Esophagus (tissue), 2 donors: ENCODE data around the gene NUDT14. TPM values are rescaled to one million over a fixed set of nuclear protein-coding genes. Genes with fewer than 3 reads are reported as not detected.

Experiments
- H3K27ac ChIP-seq, 2 donors: one replicate each; pipeline ENCODE4 v1.5.1; 2013; ENCODE audit warnings: low read depth in 2 of 2, mild to moderate bottlenecking in 2 of 2, inconsistent platforms in 1 of 2, low read length in 1 of 2, moderate library complexity in 1 of 2
- H3K27me3 ChIP-seq, 2 donors: one replicate each; pipeline ENCODE4 v1.6.1; 2013; ENCODE audit warnings: low read length in 2 of 2, control low read depth in 1 of 2, mild to moderate bottlenecking in 1 of 2; ENCODE audit not compliant: insufficient read depth in 2 of 2, control insufficient read depth in 1 of 2
- H3K36me3 ChIP-seq, 2 donors: one replicate each; pipeline ENCODE4 v1.6.1; 2013; ENCODE audit warnings: low read length in 1 of 2; ENCODE audit not compliant: control insufficient read depth in 2 of 2, insufficient read depth in 2 of 2
- H3K4me1 ChIP-seq, 2 donors: one replicate each; pipeline ENCODE4 v1.6.1; 2013; ENCODE audit warnings: low read length in 1 of 2; ENCODE audit not compliant: control insufficient read depth in 2 of 2, insufficient read depth in 2 of 2
- H3K4me3 ChIP-seq, 2 donors: one replicate each; pipeline ENCODE4 v1.5.1; 2013; ENCODE audit warnings: low read length in 2 of 2, mild to moderate bottlenecking in 2 of 2, low read depth in 1 of 2, moderate library complexity in 1 of 2
- H3K9me3 ChIP-seq, 2 donors: one replicate each; pipeline ENCODE4 v1.6.1; 2013; ENCODE audit warnings: mild to moderate bottlenecking in 2 of 2, low read depth in 1 of 2, low read length in 1 of 2, moderate library complexity in 1 of 2; ENCODE audit not compliant: control insufficient read depth in 2 of 2, insufficient read depth in 1 of 2
- WGBS, 2 donors: extraction: QIAGEN DNeasy Blood & Tissue Kit; methylation state at CpG; one replicate each; pipeline ENCODE4 v1.1.7; 2013; 5-methylcytosine and 5-hydroxymethylcytosine counted together
- polyA plus RNA-seq, 2 donors: library from polyadenylated mRNA; stranded (reverse); fragments of 200-250 nt; gene quantifications; one replicate each; pipeline ENCODE4 v1.2.3, GENCODE V29; 2013
- donor health status: healthy with polysubstance abuse.
- donor health status: Bipolar disorder and iron deficiency.

NUDT14 gene
- polyA plus RNA-seq, 2 donors: 16.1 to 25.5 TPM

- Histone ChIP-seq H3K4me3 (no peak overlapping the region), H3K27ac (no peak overlapping the region), H3K36me3 (peaks cover 0 to 12% of the 10 kb centered on the region in 2 donors), H3K27me3 (no peaks in the 10 kb centered on the region), H3K9me3 (no peaks in the 10 kb centered on the region), H3K4me1 (peaks cover 0 to 3% of the 10 kb centered on the region in 2 donors)
- WGBS, 2 donors: 79 to 87% methylated on average over 34 to 35 of the region's 35 CpGs
These were observed 30.6 kb downstream of the NUDT14 start for GRCh38 chr14:105150368-105151083.

- no peaks in the 10 kb centered on the region for H3K9me3 ChIP-seq
- H3K27me3 ChIP-seq: no peaks in the 10 kb centered on the region
- H3K4me3 ChIP-seq: no peak overlapping the region
- WGBS, 2 donors: 81 to 90% methylated on average over 4 of the region's 4 CpGs
- H3K27ac ChIP-seq: no peak overlapping the region
- peaks cover 0 to 3% of the 10 kb centered on the region in 2 donors for H3K4me1 ChIP-seq
- peaks cover 0 to 12% of the 10 kb centered on the region in 2 donors for H3K36me3 ChIP-seq
These were observed 31.1 kb downstream of the NUDT14 start for GRCh38 chr14:105150026-105150367.

- 86 to 88% methylated on average over 17 to 18 of the region's 18 CpGs for WGBS, 2 donors
- peaks cover 0 to 12% of the 10 kb centered on the region in 2 donors for H3K36me3 ChIP-seq
- no peak overlapping the region for H3K27ac ChIP-seq
- H3K4me3 ChIP-seq: no peak overlapping the region
- no peaks in the 10 kb centered on the region for H3K27me3 ChIP-seq
- H3K4me1 ChIP-seq: peaks cover 0 to 3% of the 10 kb centered on the region in 2 donors
- H3K9me3 ChIP-seq: no peaks in the 10 kb centered on the region
These were observed 31.8 kb downstream of the NUDT14 start for GRCh38 chr14:105149146-105149781.

- Histone ChIP-seq H3K27me3 (no peaks in the 10 kb centered on the region), H3K4me3 (no peak overlapping the region), H3K9me3 (no peaks in the 10 kb centered on the region), H3K27ac (no peak overlapping the region), H3K36me3 (peaks cover 0 to 12% of the 10 kb centered on the region in 2 donors), H3K4me1 (peaks cover 0 to 3% of the 10 kb centered on the region in 2 donors)
- WGBS, 2 donors: 89 to 93% methylated on average over 27 of the region's 27 CpGs
These were observed 32.4 kb downstream of the NUDT14 start for GRCh38 chr14:105148604-105149145.

- 85 to 89% methylated on average over 59 to 62 of the region's 62 CpGs for WGBS, 2 donors
These were observed 33.2 kb downstream of the NUDT14 start for GRCh38 chr14:105147671-105148603.

GRCh38 chr14:105146976-105147635 lies 34.0 kb downstream of the NUDT14 start:
- no peak overlapping the region for H3K27ac ChIP-seq
- H3K4me3 ChIP-seq: no peak overlapping the region
- peaks cover 0 to 19% of the 10 kb centered on the region in 2 donors for H3K36me3 ChIP-seq
- no peaks in the 10 kb centered on the region for H3K9me3 ChIP-seq
- no peaks in the 10 kb centered on the region for H3K27me3 ChIP-seq
- H3K4me1 ChIP-seq: peaks cover 0 to 2% of the 10 kb centered on the region in 2 donors
- WGBS, 2 donors: 87% methylated on average over 20 to 22 of the region's 22 CpGs

More at GRCh38 chr14:105147671-105148603, 33.2 kb downstream of the NUDT14 start:
- H3K9me3 ChIP-seq: no peaks in the 10 kb centered on the region
- H3K4me3 ChIP-seq: no peak overlapping the region
- H3K4me1 ChIP-seq: peaks cover 0 to 3% of the 10 kb centered on the region in 2 donors
- H3K27ac ChIP-seq: no peak overlapping the region
- peaks cover 0 to 13% of the 10 kb centered on the region in 2 donors for H3K36me3 ChIP-seq
- H3K27me3 ChIP-seq: no peaks in the 10 kb centered on the region

- peaks cover 0 to 21% of the 10 kb centered on the region in 2 donors for H3K36me3 ChIP-seq
- H3K27me3 ChIP-seq: no peaks in the 10 kb centered on the region
- no peaks in the 10 kb centered on the region for H3K4me1 ChIP-seq
- H3K27ac ChIP-seq: no peak overlapping the region
- H3K4me3 ChIP-seq: no peak overlapping the region
- no peaks in the 10 kb centered on the region for H3K9me3 ChIP-seq
- 83 to 90% methylated on average over 38 to 40 of the region's 40 CpGs for WGBS, 2 donors
These were observed 34.7 kb downstream of the NUDT14 start for GRCh38 chr14:105146181-105146975.

GRCh38 chr14:105145381-105146180 lies 35.5 kb downstream of the NUDT14 start:
- H3K4me1 ChIP-seq: no peaks in the 10 kb centered on the region
- H3K27ac ChIP-seq: no peak overlapping the region
- peaks cover 0 to under 1% of the 10 kb centered on the region in 2 donors for H3K9me3 ChIP-seq
- 89 to 92% methylated on average over 28 of the region's 28 CpGs for WGBS, 2 donors
- no peak overlapping the region for H3K4me3 ChIP-seq
- peaks cover 0 to 19% of the 10 kb centered on the region in 2 donors for H3K36me3 ChIP-seq
- H3K27me3 ChIP-seq: no peaks in the 10 kb centered on the region
